GM12892 (cell line): ENCODE data around the gene DENND1A.

Experiments used
- POLR2A ChIP-seq: IDR thresholded peaks from 2 replicates; pipeline ENCODE4 v1.6.1; 2011; ENCODE audit warnings: low read depth, low read length, control low read depth
- POLR2AphosphoS5 ChIP-seq: IDR thresholded peaks from 2 replicates; pipeline ENCODE4 v1.6.1; 2011; ENCODE audit warnings: low read depth, low read length, control low read depth

DNA sequence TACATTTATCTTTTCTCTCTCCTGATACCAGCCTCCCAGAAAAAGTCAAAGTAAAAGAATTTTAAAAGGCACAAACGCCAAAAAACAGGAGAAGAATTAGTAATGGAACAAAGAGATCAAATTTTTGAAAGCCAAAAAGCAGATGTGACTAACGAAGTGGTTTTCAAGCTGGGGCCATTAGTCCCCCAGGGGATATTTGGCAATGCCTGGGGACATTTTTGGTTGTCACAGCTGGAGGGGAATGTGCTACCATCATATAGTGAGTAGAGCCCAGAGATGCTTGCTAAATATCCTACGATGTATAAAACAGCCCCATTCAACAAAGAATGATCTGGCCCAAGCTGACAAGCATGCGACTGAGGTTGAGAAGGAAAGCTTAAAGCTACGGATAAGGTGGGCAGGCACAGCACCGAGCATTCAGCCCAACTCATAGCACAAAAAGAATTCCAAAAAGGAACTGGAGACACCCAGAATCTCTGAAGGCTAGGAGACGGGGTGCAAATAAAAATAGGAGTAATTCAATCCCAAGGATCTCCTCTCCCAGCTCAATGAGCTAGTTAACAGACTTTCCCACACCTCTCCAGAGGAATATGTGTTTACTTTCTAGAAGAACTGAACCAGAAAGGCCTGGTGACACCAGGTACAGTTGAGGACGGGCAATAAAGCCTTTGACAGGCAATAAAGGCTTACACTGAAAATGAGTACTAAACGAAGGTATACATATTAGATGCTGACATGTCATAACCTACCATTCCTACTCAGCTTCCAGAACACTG is 269.0 kb downstream of the DENND1A start:
- no peak for TF ChIP-seq POLR2AphosphoS5
- no peak for TF ChIP-seq POLR2A
